HG03460 (cell line): Measurements from ENCODE around the gene MECP2.
A peak's percentile ranks its signal among the peaks of the same experiment; 100 is the strongest.

ENCODE experiments used
- ATAC-seq: cut with Tn5 transposase; IDR thresholded peaks from one replicate; pipeline ENCODE4 v1.9.1; 2021; ENCODE audit not compliant: unreplicated experiment

Gene MECP2

GRCh38 chrX:154116426-154117211 lies 19.1 kb upstream of the MECP2 start:
- no peak for ATAC-seq

- no peak for ATAC-seq
Measured at GRCh38 chrX:154115750-154116149, 18.2 kb upstream of the MECP2 start.

GRCh38 chrX:154115071-154115470 lies 17.6 kb upstream of the MECP2 start:
- no peak for ATAC-seq

GRCh38 chrX:154114652-154115051 lies 17.1 kb upstream of the MECP2 start:
- no peak for ATAC-seq

GRCh38 chrX:154113729-154114128 lies 16.2 kb upstream of the MECP2 start:
- no peak for ATAC-seq

- ATAC-seq = no peak
Measured at GRCh38 chrX:154098551-154098950, 1.0 kb upstream of the MECP2 start.

- ATAC-seq = peak; percentile 29
Measured at GRCh38 chrX:154097003-154097588, 421 bp downstream of the MECP2 start.

- ATAC-seq = no peak
Measured at GRCh38 chrX:154096140-154097002, 1.1 kb downstream of the MECP2 start.

GRCh38 chrX:154094833-154095232 lies 2.7 kb downstream of the MECP2 start:
- no peak for ATAC-seq

- no peak for ATAC-seq
Measured at GRCh38 chrX:154093965-154094364, 3.6 kb downstream of the MECP2 start.

GRCh38 chrX:154092371-154092770 lies 5.1 kb downstream of the MECP2 start:
- ATAC-seq = no peak

- ATAC-seq = no peak
Measured at GRCh38 chrX:154091678-154092077, 5.8 kb downstream of the MECP2 start.

- no peak for ATAC-seq
Measured at GRCh38 chrX:154090731-154091130, 6.8 kb downstream of the MECP2 start.

GRCh38 chrX:154084449-154085300 lies 12.8 kb downstream of the MECP2 start:
- ATAC-seq = no peak

GRCh38 chrX:154083126-154083517 lies 14.4 kb downstream of the MECP2 start:
- ATAC-seq = no peak

GRCh38 chrX:154082396-154083125 lies 15.0 kb downstream of the MECP2 start:
- no peak for ATAC-seq

- no peak for ATAC-seq
Measured at GRCh38 chrX:154077101-154077500, 20.4 kb downstream of the MECP2 start.

GRCh38 chrX:154074199-154074598 lies 23.3 kb downstream of the MECP2 start:
- no peak for ATAC-seq

GRCh38 chrX:154072192-154072591 lies 25.3 kb downstream of the MECP2 start:
- ATAC-seq = no peak

- ATAC-seq = no peak
Measured at GRCh38 chrX:154068560-154068959, 29.0 kb downstream of the MECP2 start.
